Gastrocnemius medialis (tissue), 4 donors: ENCODE data around the gene MAN1B1. TPM values are rescaled to one million over a fixed set of nuclear protein-coding genes. Genes with fewer than 3 reads are reported as not detected.

Experiments
- ATAC-seq, 2 donors: fragments of 150-250 bp; one replicate each; pipeline ENCODE4 v1.9.1; 2016
- DNase-seq, 2 donors: peaks; one replicate each; pipeline ENCODE4 v3.0.0-alpha.2; 2019
- H3K27ac ChIP-seq, 4 donors: fragments of 200-600 bp; sonication (generic); 1 replicate in 1 of 4; 2 replicates in 3 of 4; pipeline ENCODE4 v1.5.1; 2016 to 2018; ENCODE audit warnings: mild to moderate bottlenecking in 2 of 4, moderate library complexity in 1 of 4
- H3K27me3 ChIP-seq, 3 donors: fragments of 200-600 bp; sonication (generic) in 2 of 3; 1 replicate in 1 of 3; 2 replicates in 2 of 3; pipeline versions ENCODE4 v1.5.1 to v1.6.0; 2016 to 2019; ENCODE audit warnings: mild to moderate bottlenecking in 1 of 3, moderate library complexity in 1 of 3
- H3K36me3 ChIP-seq, 2 donors: fragments of 200-600 bp; sonication (generic) in 1 of 2; one replicate each; pipeline ENCODE4 v1.5.1; 2017 to 2018
- H3K4me1 ChIP-seq, 2 donors: fragments of 200-600 bp; sonication (generic) in 1 of 2; one replicate each; pipeline ENCODE4 v1.5.1; 2016 to 2017; ENCODE audit warnings: mild to moderate bottlenecking in 2 of 2
- H3K4me3 ChIP-seq, 4 donors: fragments of 200-600 bp; sonication (generic) in 3 of 4; 1 replicate in 1 of 4; 2 replicates in 3 of 4; pipeline ENCODE4 v1.5.1; 2016 to 2019; ENCODE audit warnings: mild to moderate bottlenecking in 2 of 4
- H3K9me3 ChIP-seq, 3 donors: fragments of 200-600 bp; sonication (generic) in 2 of 3; 1 replicate in 1 of 3; 2 replicates in 2 of 3; pipeline ENCODE4 v1.5.1; 2016 to 2019
- CTCF ChIP-seq, 5 experiments: fragments of 450-650 bp in 3 of 5; fragments of 200-600 bp in 2 of 5; sonication (generic) in 2 of 5; IDR thresholded peaks in 4 of 5; conservative IDR thresholded peaks in 1 of 5; 1 replicate in 4 of 5; 2 replicates in 1 of 5; pipeline ENCODE4 v1.5.1; 2016 to 2019; ENCODE audit warnings: antibody characterized with exemption in 5 of 5, mild to moderate bottlenecking in 3 of 5, moderate library complexity in 3 of 5
- POLR2A ChIP-seq, 2 donors: fragments of 450-650 bp; IDR thresholded peaks; one replicate each; pipeline ENCODE4 v1.6.1; 2017; ENCODE audit warnings: antibody characterized with exemption in 2 of 2, mild to moderate bottlenecking in 2 of 2, moderate library complexity in 2 of 2
- in situ Hi-C, 4 donors: fragments of 200-750 bp; cut with MboI; loops; one replicate each; pipeline versions ENCODE4 v1.15.0 to v1.8.0; 2017; ENCODE audit warnings: low sequenced_read_pairs in 4 of 4
- intact Hi-C: fragments of 100-400 bp; cut with DNase I; formaldehyde crosslinking; loops from one replicate; pipeline ENCODE4 v1.15.1; 2023; ENCODE audit warnings: low total_unique reads
- total RNA-seq, 4 donors: library from RNA; depleted of rRNA; stranded (reverse); fragments of >200 nt; gene quantifications; one replicate each; pipeline versions ENCODE4 v1.1.0 to v1.2.3, GENCODE V29; 2016

Gene MAN1B1
- total RNA-seq = 10 to 100 TPM; 15.9 to 31.9 (median 21.1) TPM

- ATAC-seq (peak; percentile 93 to 94), DNase-seq (peak; percentile 99)
- Histone ChIP-seq H3K9me3 (no peaks in the 10 kb centered on the region), H3K27ac (peak within 1 kb of the TSS; percentile 91 to 96 (median 92)), H3K4me1 (peaks cover 18 to 21% of the 10 kb centered on the region in 2 donors), H3K27me3 (no peaks in the 10 kb centered on the region), H3K4me3 (peak within 1 kb of the TSS; percentile 67 to 92 (median 78)), H3K36me3 (peaks cover 0 to 5% of the 10 kb centered on the region in 2 donors)
- TF ChIP-seq POLR2A (IDR thresholded peaks at IDR 0.05) (peak; percentile 82 to 83), CTCF (IDR thresholded peaks at IDR 0.05 in 4 of 5, conservative IDR thresholded peaks at IDR 0.05 in 1 of 5) (peak in 1 of 5 experiments; percentile 23)
- intact Hi-C loops = loop anchor here (1.0 to 5.0 kb wide), 4 partner anchors 28 to 604 kb away; partner anchors contain the start of genes ANAPC2, DPP7, SEC16A and SSNA1
- in situ Hi-C loops = no loop called here
Measured at GRCh38 chr9:137086531-137087408, at the start of gene MAN1B1. MAN1B1 (plus strand) TSS chr9:137086985; CDS start chr9:137087000, 15 bp downstream.

GRCh38 chr9:137037035-137037434 lies 49.8 kb upstream of the MAN1B1 start:
- H3K4me1 ChIP-seq = peaks cover 0 to 3% of the 10 kb centered on the region in 2 donors
- in situ Hi-C loops = loop anchor here in 3 of 4 donors (5.0 to 10.0 kb wide), 3 partner anchors 92 to 252 kb away; partner anchors contain the start of genes C8G (in 1 of the 3) and FBXW5 (in 1 of the 3)
- no peak for TF ChIP-seq CTCF (IDR thresholded peaks at IDR 0.05 in 4 of 5, conservative IDR thresholded peaks at IDR 0.05 in 1 of 5)
- TF ChIP-seq POLR2A (IDR thresholded peaks at IDR 0.05) = no peak
- H3K36me3 ChIP-seq = peaks cover 0 to 12% of the 10 kb centered on the region in 2 donors
- H3K9me3 ChIP-seq = no peaks in the 10 kb centered on the region
- no peak overlapping the region for H3K27ac ChIP-seq
- DNase-seq (no peak), ATAC-seq (no peak)
- no peak overlapping the region for H3K4me3 ChIP-seq
- intact Hi-C loops = no loop called here
- H3K27me3 ChIP-seq = peaks cover 0 to 6% (median 0%) of the 10 kb centered on the region in 3 donors

- H3K4me3 ChIP-seq = no peak overlapping the region
- intact Hi-C loops = no loop called here
- no peaks in the 10 kb centered on the region for H3K9me3 ChIP-seq
- no peak for ATAC-seq
- H3K4me1 ChIP-seq = peaks cover 0 to 3% of the 10 kb centered on the region in 2 donors
- no peak for DNase-seq
- H3K36me3 ChIP-seq = peaks cover 0 to 12% of the 10 kb centered on the region in 2 donors
- in situ Hi-C loops = loop anchor here in 3 of 4 donors (5.0 to 10.0 kb wide), 3 partner anchors 93 to 253 kb away; partner anchors contain the start of genes C8G (in 1 of the 3) and FBXW5 (in 1 of the 3)
- H3K27me3 ChIP-seq = peaks cover 0 to 6% (median 0%) of the 10 kb centered on the region in 3 donors
- TF ChIP-seq CTCF (IDR thresholded peaks at IDR 0.05 in 4 of 5, conservative IDR thresholded peaks at IDR 0.05 in 1 of 5) (no peak), POLR2A (IDR thresholded peaks at IDR 0.05) (no peak)
- H3K27ac ChIP-seq = no peak overlapping the region
Measured at GRCh38 chr9:137037483-137037882, 49.3 kb upstream of the MAN1B1 start.

- Histone ChIP-seq H3K27me3 (peaks cover 0 to 6% (median 0%) of the 10 kb centered on the region in 3 donors), H3K9me3 (no peaks in the 10 kb centered on the region), H3K27ac (no peak overlapping the region), H3K4me1 (peaks cover 2 to 3% of the 10 kb centered on the region in 2 donors), H3K36me3 (peaks cover 0 to 12% of the 10 kb centered on the region in 2 donors), H3K4me3 (no peak overlapping the region)
- TF ChIP-seq POLR2A (IDR thresholded peaks at IDR 0.05) (no peak), CTCF (IDR thresholded peaks at IDR 0.05 in 4 of 5, conservative IDR thresholded peaks at IDR 0.05 in 1 of 5) (no peak)
- intact Hi-C loops = no loop called here
- in situ Hi-C loops = loop anchor here in 3 of 4 donors (5.0 to 10.0 kb wide), 3 partner anchors 94 to 254 kb away; partner anchors contain the start of genes C8G (in 1 of the 3) and FBXW5 (in 1 of the 3)
- ATAC-seq (no peak), DNase-seq (no peak)
Measured at GRCh38 chr9:137038916-137039315, 47.9 kb upstream of the MAN1B1 start.
